ENCODE results near the gene TPSB2.

Gene TPSB2

GRCh38 chr16:1264345-1265089 is 34.5 kb upstream of the TPSB2 start:
- no peak for DNase-seq (ENCODE audit: low read depth)
- no peak for TF ChIP-seq CTCF (conservative IDR thresholded peaks at IDR 0.05; ENCODE audit: low read length)

GRCh38 chr16:1263591-1264344 is 33.8 kb upstream of the TPSB2 start:
- no peak overlapping the region for H3K4me3 ChIP-seq (ENCODE audit: low read length)
- TF ChIP-seq CTCF (conservative IDR thresholded peaks at IDR 0.05; ENCODE audit: low read length), result no peak
- no peak for DNase-seq (ENCODE audit: low read depth)

More at GRCh38 chr16:1264345-1265089, 34.5 kb upstream of the TPSB2 start:
- no peak overlapping the region for H3K4me3 ChIP-seq (ENCODE audit: low read length)

GRCh38 chr16:1262846-1263221 is 32.9 kb upstream of the TPSB2 start:
- DNase-seq (ENCODE audit: low read depth), result no peak
- no peak for TF ChIP-seq CTCF (conservative IDR thresholded peaks at IDR 0.05; ENCODE audit: low read length)

GRCh38 chr16:1262210-1262845 is 32.3 kb upstream of the TPSB2 start:
- TF ChIP-seq CTCF (conservative IDR thresholded peaks at IDR 0.05; ENCODE audit: low read length), result no peak
- no peak overlapping the region for H3K4me3 ChIP-seq (ENCODE audit: low read length)

More at GRCh38 chr16:1262846-1263221, 32.9 kb upstream of the TPSB2 start:
- H3K4me3 ChIP-seq (ENCODE audit: low read length), result no peak overlapping the region

GRCh38 chr16:1261131-1261892 is 31.3 kb upstream of the TPSB2 start:
- DNase-seq (ENCODE audit: low read depth), result no peak
- no peak for TF ChIP-seq CTCF (conservative IDR thresholded peaks at IDR 0.05; ENCODE audit: low read length)
- no peak overlapping the region for H3K4me3 ChIP-seq (ENCODE audit: low read length)

More at GRCh38 chr16:1262210-1262845, 32.3 kb upstream of the TPSB2 start:
- no peak for DNase-seq (ENCODE audit: low read depth)

GRCh38 chr16:1260101-1260680 is 30.2 kb upstream of the TPSB2 start:
- no peak overlapping the region for H3K4me3 ChIP-seq (ENCODE audit: low read length)
- DNase-seq (ENCODE audit: low read depth), result no peak
- TF ChIP-seq CTCF (conservative IDR thresholded peaks at IDR 0.05; ENCODE audit: low read length), result no peak
